OCI-LY3 (cell line): Measurements from ENCODE around the gene ARHGAP6.
"Not testable (repeated sequence)": the region's sequence is repeated elsewhere in the genome, so short reads cannot be mapped to it uniquely, and the experiment has no call there.

Experiments used
- CTCF ChIP-seq: fragments of 200-600, 300-600 bp; sonication (generic); IDR thresholded peaks from 2 replicates; pipeline ENCODE4 v1.5.1; 2014; ENCODE audit warnings: antibody characterized with exemption, low read length, low read depth
- EZH2phosphoT487 ChIP-seq: fragments of 200-600 bp; shearing (Covaris generic); IDR thresholded peaks from 2 replicates; pipeline ENCODE4 v1.6.1; 2018; ENCODE audit warnings: antibody characterized with exemption, mixed run types, low read depth

GRCh38 chrX:11491375-11491774, 174.3 kb downstream of the ARHGAP6 start:
- TF ChIP-seq CTCF, EZH2phosphoT487: not testable (repeated sequence)
